Measurements from ENCODE around the gene BCDIN3D.
"Not testable (repeated sequence)": the region's sequence is repeated elsewhere in the genome, so short reads cannot be mapped to it uniquely, and the experiment has no call there.

BCDIN3D gene, protein sequence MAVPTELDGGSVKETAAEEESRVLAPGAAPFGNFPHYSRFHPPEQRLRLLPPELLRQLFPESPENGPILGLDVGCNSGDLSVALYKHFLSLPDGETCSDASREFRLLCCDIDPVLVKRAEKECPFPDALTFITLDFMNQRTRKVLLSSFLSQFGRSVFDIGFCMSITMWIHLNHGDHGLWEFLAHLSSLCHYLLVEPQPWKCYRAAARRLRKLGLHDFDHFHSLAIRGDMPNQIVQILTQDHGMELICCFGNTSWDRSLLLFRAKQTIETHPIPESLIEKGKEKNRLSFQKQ

DNA sequence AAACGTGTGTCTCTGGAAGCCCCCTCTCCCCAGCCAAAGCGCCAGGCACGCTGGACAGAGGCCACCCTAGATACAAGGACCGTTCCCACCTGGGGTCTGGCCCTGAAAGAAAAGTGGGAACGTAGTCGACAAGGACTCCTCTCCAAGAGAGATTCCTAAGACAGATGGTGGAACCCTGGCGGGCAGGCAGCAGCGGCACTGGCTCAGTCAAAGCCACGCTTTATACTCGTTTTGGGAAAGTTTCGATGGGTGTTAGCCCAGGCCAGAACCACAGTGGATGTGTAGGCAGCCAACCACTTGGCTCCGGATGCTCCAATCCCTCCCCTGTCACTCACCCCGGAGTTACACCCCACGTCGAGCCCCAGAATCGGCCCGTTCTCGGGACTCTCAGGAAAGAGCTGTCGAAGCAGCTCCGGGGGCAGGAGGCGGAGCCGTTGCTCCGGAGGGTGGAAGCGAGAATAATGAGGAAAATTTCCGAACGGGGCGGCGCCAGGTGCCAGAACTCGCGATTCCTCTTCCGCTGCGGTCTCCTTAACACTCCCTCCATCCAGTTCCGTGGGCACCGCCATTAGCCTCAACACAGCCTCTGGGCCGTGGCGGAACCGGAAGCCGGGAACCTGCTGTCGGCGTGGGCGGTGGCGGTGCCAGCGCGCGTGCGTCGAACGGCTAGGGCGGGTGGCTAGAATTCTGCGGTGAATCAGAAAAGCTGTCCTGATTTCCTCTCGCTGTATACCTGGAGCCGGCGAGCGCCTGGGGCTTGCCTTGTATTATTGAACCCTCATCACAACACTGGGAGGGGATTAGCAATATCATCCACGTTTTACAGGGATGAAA lies at the start of gene BCDIN3D:
Gene BCDIN3D (minus strand): TSS at position 588 of the 834 bp plus-strand sequence. CDS start 19 bp downstream, at position 569.
- DNase-seq (ENCODE audit: low spot score), result peak; percentile 88

GRCh38 chr12:49892084-49892731 lies 49.3 kb upstream of the BCDIN3D start:
- no peak for DNase-seq (ENCODE audit: low spot score)

GRCh38 chr12:49891476-49891875 lies 48.6 kb upstream of the BCDIN3D start:
- DNase-seq (ENCODE audit: low spot score), result no peak

GRCh38 chr12:49891012-49891411 lies 48.1 kb upstream of the BCDIN3D start:
- DNase-seq (ENCODE audit: low spot score), result no peak

- no peak for DNase-seq (ENCODE audit: low spot score)
Observed at GRCh38 chr12:49890096-49890461, 47.2 kb upstream of the BCDIN3D start.

GRCh38 chr12:49889361-49890095 lies 46.6 kb upstream of the BCDIN3D start:
- no peak for DNase-seq (ENCODE audit: low spot score)

GRCh38 chr12:49888461-49889151 lies 45.7 kb upstream of the BCDIN3D start:
- DNase-seq (ENCODE audit: low spot score), result no peak

GRCh38 chr12:49887536-49888401 lies 44.9 kb upstream of the BCDIN3D start:
- no peak for DNase-seq (ENCODE audit: low spot score)

- DNase-seq (ENCODE audit: low spot score), result no peak
Observed at GRCh38 chr12:49887091-49887490, 44.2 kb upstream of the BCDIN3D start.

DNA sequence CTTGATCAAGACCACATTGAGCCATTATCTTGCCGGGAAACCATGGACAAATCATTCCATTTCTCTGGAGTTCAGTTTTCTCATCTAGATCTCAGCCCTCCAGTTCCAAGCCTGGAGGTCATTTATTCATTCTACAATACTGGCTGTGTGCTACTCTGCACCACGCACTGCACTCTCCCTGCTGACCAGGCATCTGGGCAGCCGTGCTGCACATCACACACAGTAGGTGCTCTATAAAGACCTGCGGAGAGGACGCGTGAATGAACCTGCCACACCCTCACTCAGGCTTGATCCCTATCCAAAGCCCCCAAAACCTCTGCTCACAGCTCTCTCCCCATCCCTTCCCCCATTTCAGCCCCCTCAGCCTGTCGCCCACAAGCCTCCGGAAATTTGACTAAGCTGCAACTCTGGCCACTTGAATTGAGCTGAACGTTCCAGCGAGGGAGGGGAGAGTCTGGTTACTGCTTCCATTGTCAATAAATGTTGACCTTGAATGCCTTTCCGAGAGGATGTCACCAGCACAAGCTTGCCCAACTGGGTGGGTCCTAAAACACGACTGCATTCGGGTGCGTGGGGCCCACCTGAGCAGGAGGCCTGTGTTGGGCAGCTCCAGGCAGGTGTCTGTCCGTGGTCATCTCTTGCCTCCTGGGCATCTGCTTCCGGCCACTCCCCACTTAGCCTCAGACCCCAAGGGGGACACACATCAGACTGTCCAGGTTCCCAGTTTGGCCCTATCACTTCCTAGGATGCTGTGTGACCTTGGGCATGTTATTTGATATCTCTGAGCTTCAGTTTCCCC lies 43.0 kb upstream of the BCDIN3D start:
- no peak for DNase-seq (ENCODE audit: low spot score)

DNA sequence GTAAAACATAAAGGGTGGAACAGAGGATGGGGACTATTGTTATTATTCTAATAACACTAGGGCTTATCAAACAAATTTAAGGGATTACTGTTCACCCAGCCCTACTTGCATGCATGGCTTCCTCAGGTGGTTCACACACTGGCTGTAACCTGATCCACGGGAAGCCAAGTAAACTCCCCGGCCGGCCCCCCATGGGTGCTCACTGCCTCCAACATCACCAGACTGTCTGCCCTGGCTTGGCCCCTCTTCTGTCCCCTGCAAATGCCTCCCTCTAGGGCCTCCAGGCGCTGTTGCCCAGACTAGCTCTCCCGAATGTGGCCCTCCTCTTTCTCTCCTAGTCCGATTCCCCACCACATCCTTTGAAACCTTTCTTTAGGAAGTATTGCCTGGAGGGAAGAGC lies 42.2 kb upstream of the BCDIN3D start:
- no peak for DNase-seq (ENCODE audit: low spot score)

GRCh38 chr12:49882851-49883464 lies 40.1 kb upstream of the BCDIN3D start:
- DNase-seq (ENCODE audit: low spot score), result no peak

- DNase-seq (ENCODE audit: low spot score), result no peak
Observed at GRCh38 chr12:49882248-49882850, 39.4 kb upstream of the BCDIN3D start.

DNA sequence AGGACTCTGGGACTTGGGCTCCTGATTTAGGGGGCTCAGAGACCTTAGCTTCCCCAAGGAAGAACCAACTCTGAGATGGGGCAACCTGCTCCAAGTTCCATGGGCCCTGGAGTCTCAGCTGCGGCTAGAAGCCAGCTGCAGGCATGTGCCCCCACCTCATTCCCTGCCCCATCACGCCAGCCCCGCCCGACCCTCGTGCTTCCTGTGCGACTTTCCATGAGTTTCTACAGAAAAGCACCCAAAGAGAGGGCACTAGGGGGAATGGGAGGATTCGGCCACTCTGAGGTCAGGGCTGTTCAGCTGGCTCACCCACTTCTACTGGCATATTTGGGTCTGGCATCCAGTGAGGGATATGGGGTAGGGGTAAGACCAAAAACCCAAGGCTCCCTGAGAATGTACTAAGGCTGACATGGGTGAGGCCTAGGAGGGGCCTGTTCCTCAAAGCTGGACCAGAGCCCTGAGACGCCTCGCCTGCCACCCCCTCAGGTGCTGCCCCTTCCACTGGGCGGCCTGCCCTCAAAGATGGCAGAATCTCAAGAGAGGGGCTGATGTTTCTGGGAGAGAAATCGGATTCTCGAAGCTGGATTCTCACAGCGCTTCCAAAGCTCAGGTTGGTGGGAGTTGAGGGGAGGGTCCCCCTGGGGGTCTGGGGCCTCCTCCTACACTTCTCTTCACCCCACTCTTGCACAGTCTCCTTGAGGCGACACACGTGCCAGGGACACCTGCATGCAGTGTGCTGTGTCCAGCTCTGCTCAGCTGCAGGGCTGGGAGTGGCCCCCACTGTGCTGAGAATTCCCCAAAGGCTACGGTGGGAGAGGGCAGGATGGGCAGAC lies 38.7 kb upstream of the BCDIN3D start:
- no peak for DNase-seq (ENCODE audit: low spot score)

GRCh38 chr12:49880756-49881414 lies 38.0 kb upstream of the BCDIN3D start:
- DNase-seq (ENCODE audit: low spot score), result no peak

GRCh38 chr12:49879065-49879464 lies 36.2 kb upstream of the BCDIN3D start:
- DNase-seq (ENCODE audit: low spot score), result not testable (repeated sequence)

DNA sequence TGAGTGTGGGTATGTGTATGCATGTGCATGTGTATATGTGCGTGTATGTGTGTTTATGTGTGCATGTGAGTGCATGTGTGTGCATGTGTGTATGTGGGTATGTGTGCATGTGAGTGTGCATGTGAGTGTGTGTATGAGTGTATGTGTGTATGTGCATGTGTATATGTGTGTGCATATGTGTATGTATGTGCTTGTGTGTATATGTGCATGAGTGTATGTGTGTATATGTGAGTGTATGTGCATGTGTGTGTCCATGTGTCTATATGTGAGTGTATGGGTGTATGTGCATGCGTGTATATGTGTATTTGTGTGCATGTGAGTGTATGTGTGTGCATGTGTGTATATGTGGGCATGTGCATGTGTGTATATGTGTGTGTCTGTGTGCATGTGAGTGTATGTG lies 35.1 kb upstream of the BCDIN3D start:
- DNase-seq (ENCODE audit: low spot score), result no peak
